Activated CD8-positive, alpha-beta T cell treated with anti-CD3 and anti-CD28 coated beads for 36 hours (primary cell): Measurements from ENCODE around the gene PTPRN2. TPM values are rescaled to one million over a fixed set of nuclear protein-coding genes. Genes with fewer than 3 reads are reported as not detected.

Source experiments
- ATAC-seq: fragments of 200-7000 bp; cut with Tn5 transposase; one replicate; pipeline ENCODE4 v1.10.0; 2021; ENCODE audit warnings: mild to moderate bottlenecking, moderate library complexity
- CTCF ChIA-PET: fragments of 350-600 bp; sonication (Branson Sonifier 250); formaldehyde crosslinking; loops from one replicate; lab custom pipeline; 2021; ENCODE audit warnings: antibody characterized with exemption; lab: Charles Lee
- POLR2A ChIA-PET: fragments of 350-600 bp; sonication (Branson Sonifier 250); formaldehyde crosslinking; loops from one replicate; lab custom pipeline; 2021; ENCODE audit warnings: antibody characterized with exemption; lab: Charles Lee
- DNase-seq: peaks from one replicate; pipeline ENCODE4 v3.0.0-alpha.2; 2020
- H3K27ac Mint-ChIP-seq: one replicate; pipeline ENCODE4 v1.8.0; 2021; ENCODE audit warnings: mild to moderate bottlenecking, mixed read lengths
- H3K27me3 Mint-ChIP-seq: one replicate; pipeline ENCODE4 v1.8.0; 2021; ENCODE audit warnings: mixed read lengths
- H3K36me3 Mint-ChIP-seq: one replicate; pipeline ENCODE4 v1.8.0; 2021; ENCODE audit warnings: low read depth, mixed read lengths
- H3K4me1 Mint-ChIP-seq: one replicate; pipeline ENCODE4 v1.8.0; 2021; ENCODE audit warnings: low read depth, mixed read lengths
- H3K4me3 Mint-ChIP-seq: one replicate; pipeline ENCODE4 v1.8.0; 2021; ENCODE audit warnings: mild to moderate bottlenecking, moderate library complexity, mixed read lengths
- H3K9me3 Mint-ChIP-seq: one replicate; pipeline ENCODE4 v1.8.0; 2021; ENCODE audit warnings: mixed read lengths
- intact Hi-C: fragments of 100-400 bp; cut with micrococcal nuclease; formaldehyde crosslinking; loops from one replicate; pipeline ENCODE4 v1.10.0; 2022
- total RNA-seq, 2 experiments: library from RNA; stranded (reverse); gene quantifications; one replicate each; pipeline ENCODE4 v1.2.3, GENCODE V29; 2021
- TF ChIP-seq, protein P1 (sequence below): fragments of 200-600 bp; IDR thresholded peaks from one replicate; pipeline ENCODE4 v1.8.0; 2022; ENCODE audit warnings: antibody characterized with exemption, mild to moderate bottlenecking

PTPRN2 gene
- total RNA-seq, 2 experiments from 2014 or later = 0.49 to 0.65 TPM

DNA sequence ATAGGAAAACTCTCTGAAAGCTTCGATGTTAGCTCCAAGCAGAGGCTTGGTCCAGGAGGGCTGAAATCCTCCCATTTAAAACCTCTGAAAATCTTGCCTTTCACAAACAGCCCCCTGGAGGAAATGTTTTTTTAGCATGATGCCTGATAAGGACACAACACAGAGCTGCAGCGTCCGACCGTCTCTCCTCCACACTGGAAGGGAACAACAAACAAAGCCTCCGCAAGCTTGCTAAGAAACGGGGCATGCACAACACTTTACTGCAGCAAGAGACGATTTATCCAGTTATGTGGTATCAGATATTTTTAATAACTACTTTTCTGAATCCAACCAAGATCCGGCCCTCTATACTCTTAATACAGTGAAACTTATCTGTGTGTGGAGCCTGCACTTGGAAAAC lies 182.3 kb downstream of the PTPRN2 start:
- ChIA-PET CTCF (no interaction called here), POLR2A (no interaction called here)
- H3K36me3 Mint-ChIP-seq = no peaks in the 10 kb centered on the region
- H3K27me3 Mint-ChIP-seq = peaks cover 2% of the 10 kb centered on the region
- no peaks in the 10 kb centered on the region for H3K4me1 Mint-ChIP-seq
- ATAC-seq (no peak), DNase-seq (no peak)
- H3K9me3 Mint-ChIP-seq = no peaks in the 10 kb centered on the region
- no peak overlapping the region for H3K27ac Mint-ChIP-seq
- TF ChIP-seq, protein P1, sequence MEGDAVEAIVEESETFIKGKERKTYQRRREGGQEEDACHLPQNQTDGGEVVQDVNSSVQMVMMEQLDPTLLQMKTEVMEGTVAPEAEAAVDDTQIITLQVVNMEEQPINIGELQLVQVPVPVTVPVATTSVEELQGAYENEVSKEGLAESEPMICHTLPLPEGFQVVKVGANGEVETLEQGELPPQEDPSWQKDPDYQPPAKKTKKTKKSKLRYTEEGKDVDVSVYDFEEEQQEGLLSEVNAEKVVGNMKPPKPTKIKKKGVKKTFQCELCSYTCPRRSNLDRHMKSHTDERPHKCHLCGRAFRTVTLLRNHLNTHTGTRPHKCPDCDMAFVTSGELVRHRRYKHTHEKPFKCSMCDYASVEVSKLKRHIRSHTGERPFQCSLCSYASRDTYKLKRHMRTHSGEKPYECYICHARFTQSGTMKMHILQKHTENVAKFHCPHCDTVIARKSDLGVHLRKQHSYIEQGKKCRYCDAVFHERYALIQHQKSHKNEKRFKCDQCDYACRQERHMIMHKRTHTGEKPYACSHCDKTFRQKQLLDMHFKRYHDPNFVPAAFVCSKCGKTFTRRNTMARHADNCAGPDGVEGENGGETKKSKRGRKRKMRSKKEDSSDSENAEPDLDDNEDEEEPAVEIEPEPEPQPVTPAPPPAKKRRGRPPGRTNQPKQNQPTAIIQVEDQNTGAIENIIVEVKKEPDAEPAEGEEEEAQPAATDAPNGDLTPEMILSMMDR = no peak
- intact Hi-C loops = no loop called here
- no peak overlapping the region for H3K4me3 Mint-ChIP-seq

DNA sequence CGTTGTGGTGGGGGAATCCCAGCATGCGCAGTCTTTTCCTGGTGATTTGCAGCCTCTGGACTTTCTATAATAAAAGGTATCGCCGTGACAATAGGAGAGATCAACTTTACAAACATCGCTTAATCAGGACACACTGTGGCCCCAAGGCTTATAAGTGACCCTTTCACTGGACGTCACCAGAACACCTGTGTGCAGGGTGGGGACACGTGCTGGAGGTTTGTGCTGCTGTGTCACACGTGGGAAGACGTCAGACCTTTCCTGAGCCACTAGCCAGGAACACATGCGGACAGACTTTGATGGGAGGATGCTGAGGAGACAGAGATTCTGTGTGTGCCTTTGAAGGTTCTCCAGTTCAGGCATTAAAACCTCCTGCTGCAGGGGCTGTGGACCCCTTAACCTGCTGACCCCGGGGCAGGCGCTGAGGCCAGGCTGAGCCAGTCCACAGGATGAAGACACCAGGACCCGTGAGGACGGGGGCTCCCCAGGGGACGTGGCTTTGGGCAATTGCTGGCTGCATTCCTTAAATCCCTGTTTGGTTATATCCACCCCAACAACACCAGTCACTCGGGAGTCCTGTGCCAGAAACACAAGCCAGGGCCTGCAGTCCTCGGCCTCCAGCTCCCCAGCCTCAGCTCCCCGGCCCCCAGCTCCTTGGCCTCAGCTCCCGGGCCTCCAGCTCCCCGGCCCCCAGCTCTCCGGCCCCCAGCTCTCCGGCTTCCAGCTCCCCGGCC lies 183.4 kb downstream of the PTPRN2 start:
- no peak overlapping the region for H3K27ac Mint-ChIP-seq
- H3K27me3 Mint-ChIP-seq = no peaks in the 10 kb centered on the region
- H3K4me1 Mint-ChIP-seq = no peaks in the 10 kb centered on the region
- H3K4me3 Mint-ChIP-seq = no peak overlapping the region
- H3K9me3 Mint-ChIP-seq = no peaks in the 10 kb centered on the region
- no peaks in the 10 kb centered on the region for H3K36me3 Mint-ChIP-seq
- DNase-seq (no peak), ATAC-seq (no peak)
- ChIA-PET POLR2A (no interaction called here), CTCF (no interaction called here)
- intact Hi-C loops = no loop called here
- TF ChIP-seq, protein P1 = no peak

DNA sequence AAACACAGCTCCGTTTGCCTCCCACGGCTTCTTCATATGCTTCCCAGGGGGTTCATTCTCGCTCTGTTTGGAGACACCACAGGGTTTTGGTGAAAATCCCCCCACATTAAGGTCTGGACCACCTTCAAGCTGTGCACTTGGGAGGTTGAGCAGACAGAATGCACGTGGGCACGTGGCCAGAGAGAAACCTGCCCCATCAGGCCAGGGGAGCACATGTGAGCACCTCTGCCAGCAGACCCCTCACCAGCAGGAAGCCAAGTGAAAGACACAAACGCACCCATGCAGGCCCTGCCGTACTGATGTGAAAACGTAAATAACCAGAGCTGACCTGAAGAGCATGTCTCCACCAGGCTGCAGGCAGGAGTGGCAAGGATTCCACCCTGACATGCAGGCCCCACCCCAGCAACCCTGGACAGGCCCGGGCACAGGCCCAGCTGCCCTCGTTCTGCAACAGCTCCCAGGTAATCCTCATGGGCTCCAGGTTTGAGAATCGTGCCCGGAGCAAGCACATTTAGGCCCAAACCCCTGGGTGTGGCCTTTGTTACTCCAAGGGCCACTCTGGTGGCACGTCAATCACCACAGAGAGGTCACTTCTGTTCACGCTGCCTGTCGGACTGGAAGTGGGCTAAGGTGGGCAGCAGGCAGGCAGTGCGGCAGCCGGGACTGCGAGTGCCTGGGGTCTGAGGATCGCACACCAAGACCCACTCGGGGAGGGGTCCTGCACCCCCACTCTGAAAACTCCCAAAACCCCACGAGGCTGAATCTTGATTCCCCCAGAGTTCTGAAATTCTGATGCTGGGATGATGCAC lies 184.4 kb downstream of the PTPRN2 start:
- H3K9me3 Mint-ChIP-seq = peaks cover 8% of the 10 kb centered on the region
- CTCF ChIA-PET = no interaction called here
- H3K4me3 Mint-ChIP-seq = no peak overlapping the region
- no peaks in the 10 kb centered on the region for H3K4me1 Mint-ChIP-seq
- DNase-seq (no peak), ATAC-seq (no peak)
- no peak overlapping the region for H3K27ac Mint-ChIP-seq
- no peaks in the 10 kb centered on the region for H3K36me3 Mint-ChIP-seq
- POLR2A ChIA-PET = no interaction called here
- TF ChIP-seq, protein P1 = no peak
- intact Hi-C loops = no loop called here
- no peaks in the 10 kb centered on the region for H3K27me3 Mint-ChIP-seq

DNA sequence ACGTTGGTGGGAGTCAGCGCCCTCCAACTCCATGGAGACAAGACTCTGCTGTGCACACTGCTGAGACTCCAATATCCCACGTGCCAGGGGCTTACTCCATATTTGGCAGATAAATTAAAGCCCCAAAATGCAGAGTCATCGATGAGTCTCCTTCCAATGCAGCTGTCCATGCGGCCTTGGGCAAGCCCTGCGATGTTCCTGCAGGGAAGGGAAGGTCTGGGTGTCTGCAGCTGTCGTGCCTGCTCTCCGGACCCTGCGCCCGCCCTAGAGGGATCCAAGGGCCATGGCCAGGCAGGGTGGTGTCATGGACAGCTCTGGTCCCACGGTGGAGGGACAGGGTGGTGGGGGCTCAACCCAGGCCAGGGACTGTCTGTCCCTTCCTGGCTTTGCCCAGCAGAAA lies 185.2 kb downstream of the PTPRN2 start:
- no peak for ATAC-seq
- H3K9me3 Mint-ChIP-seq = peaks cover 8% of the 10 kb centered on the region
- intact Hi-C loops = no loop called here
- no peak overlapping the region for H3K4me3 Mint-ChIP-seq
- H3K27me3 Mint-ChIP-seq = no peaks in the 10 kb centered on the region
- H3K4me1 Mint-ChIP-seq = no peaks in the 10 kb centered on the region
- ChIA-PET CTCF (no interaction called here), POLR2A (no interaction called here)
- no peaks in the 10 kb centered on the region for H3K36me3 Mint-ChIP-seq
- TF ChIP-seq, protein P1 = no peak
- H3K27ac Mint-ChIP-seq = no peak overlapping the region
- DNase-seq = no peak

DNA sequence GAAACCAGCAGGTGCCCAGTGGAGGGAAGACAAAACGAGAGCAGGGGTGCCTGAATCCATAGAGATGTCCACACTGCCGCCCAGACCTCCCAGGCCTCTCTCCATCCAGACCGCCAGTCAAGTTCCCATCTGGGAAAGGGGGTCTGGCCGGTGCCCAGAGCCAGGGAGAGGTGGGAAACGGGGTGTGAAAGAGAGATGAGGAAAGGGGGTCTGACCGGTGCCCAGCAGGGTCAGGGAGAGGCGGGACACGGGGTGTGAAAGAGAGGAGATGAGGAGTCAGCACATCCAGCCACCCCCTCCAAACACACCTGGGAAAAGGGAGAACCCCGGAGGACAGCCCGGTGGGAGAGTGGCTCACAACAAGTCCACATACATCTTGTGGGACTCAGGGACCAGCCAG lies 185.8 kb downstream of the PTPRN2 start:
- Mint-ChIP-seq H3K9me3 (peaks cover 8% of the 10 kb centered on the region), H3K27me3 (no peaks in the 10 kb centered on the region), H3K4me3 (no peak overlapping the region), H3K27ac (no peak overlapping the region), H3K36me3 (no peaks in the 10 kb centered on the region), H3K4me1 (no peaks in the 10 kb centered on the region)
- intact Hi-C loops = no loop called here
- TF ChIP-seq, protein P1 = no peak
- no peak for DNase-seq
- no peak for ATAC-seq
- POLR2A ChIA-PET = no interaction called here
- CTCF ChIA-PET = no interaction called here
